ENCODE data around the gene CMC4. TPM values are rescaled to one million over a fixed set of nuclear protein-coding genes. Genes with fewer than 3 reads are reported as not detected.

The CMC4 gene
- total and polyA plus RNA-seq, 2 of the 4 experiments (the other 2 are of a cell fraction): 6.4 to 8.4 TPM

GRCh38 chrX:155028877-155029291 lies 42.1 kb downstream of the CMC4 start:
- CTCF ChIA-PET: interaction anchor here (1.5 kb wide), 1 partner anchor 20 kb away, joined by 5 read pairs; no protein-coding TSS in a partner anchor
- Histone ChIP-seq H3K4me3 (ENCODE audit: insufficient read depth, low read depth, low read length) (no peak overlapping the region), H3K9me1 (ENCODE audit: insufficient read depth, low read length) (no peaks in the 10 kb centered on the region), H2AK9ac (replicated peaks; ENCODE audit: low read depth, low read length, poor library complexity) (peak overlapping the region; percentile 31), H3K18ac (ENCODE audit: low read depth, low read length) (no peak overlapping the region), H4K20me1 (ENCODE audit: insufficient read depth, low read length) (no peaks in the 10 kb centered on the region), H3K9me3 (ENCODE audit: control insufficient read depth, insufficient read depth, low read length) (no peaks in the 10 kb centered on the region), H3K23ac (ENCODE audit: low read depth, low read length) (no peak overlapping the region), H4K91ac (ENCODE audit: insufficient read depth, low read depth, low read length) (no peak overlapping the region), H3K27ac (ENCODE audit: insufficient read depth, low read length) (no peak overlapping the region), H3K4me2 (ENCODE audit: low read depth, low read length) (peak overlapping the region; percentile 58), H3K27me3 (ENCODE audit: control insufficient read depth, insufficient read depth, low read length) (no peaks in the 10 kb centered on the region), H2BK120ac (ENCODE audit: low read depth, low read length) (no peak overlapping the region), H3K36me3 (ENCODE audit: control insufficient read depth, insufficient read depth, low read length) (no peaks in the 10 kb centered on the region), H2AK5ac (ENCODE audit: low read depth, low read length) (no peak overlapping the region), H3K9ac (ENCODE audit: low read depth, low read length) (no peak overlapping the region; the same call in 1 of the 2 replicates), H2AFZ (replicated peaks; ENCODE audit: low read length, poor library complexity) (no peak overlapping the region), H2BK15ac (ENCODE audit: low read depth, low read length) (no peak overlapping the region), H3K56ac (ENCODE audit: extremely low read depth, insufficient read depth, low read length) (no peak overlapping the region), H3K14ac (replicated peaks; ENCODE audit: low read depth, low read length) (no peak overlapping the region), H4K5ac (ENCODE audit: low read depth, low read length) (no peak overlapping the region; the same call in 1 of the 2 replicates), H3K4me1 (ENCODE audit: control insufficient read depth, insufficient read depth, low read length) (no peaks in the 10 kb centered on the region), H4K8ac (ENCODE audit: low read depth in 2 of 2, low read length in 2 of 2) (no peak overlapping the region), H3K79me1 (ENCODE audit: low read depth in 1 of 2, low read length in 2 of 2) (peaks cover 0 to 7% of the 10 kb centered on the region in 2 experiments; a peak in 2 of 4 replicates), H3K4ac (ENCODE audit: low read depth, low read length) (no peak overlapping the region), H2BK20ac (ENCODE audit: low read depth, low read length) (no peak overlapping the region), H2BK5ac (ENCODE audit: low read depth, low read length, poor library complexity, severe bottlenecking) (no peak overlapping the region)
- DNase-seq: peak; percentile 39
- no TSS peak for BruUV-seq (replicated peaks)
- dilution Hi-C loops (cut with HindIII; ENCODE audit: low sequenced_read_pairs, unreplicated experiment): no loop called here
- no peak for TF ChIP-seq BHLHE40 (IDR thresholded peaks at IDR 0.05; ENCODE audit: low read depth, low read length)
- POLR2A ChIA-PET (ENCODE audit: unreplicated experiment): no interaction called here
- in situ Hi-C loops (cut with MboI; ENCODE audit: low sequenced_read_pairs): no loop called here
- no peak for ATAC-seq (ENCODE audit: low read depth)
- intact Hi-C loops (cut with micrococcal nuclease): no loop called here
- no CpG with 5 or more reads among the region's 2 CpGs for WGBS, 2 experiments (ENCODE audit: extremely low coverage in 2 of 2, insufficient read length in 1 of 2)
